ENCODE measurements around the gene STAC.

GRCh38 chr3:36364260-36364659 lies 16.0 kb upstream of the STAC start:
- no peak for TF ChIP-seq ISL1 (CRISPR knock-in tag; IDR thresholded peaks at IDR 0.05)
- TF ChIP-seq ZNF8 (CRISPR knock-in tag; IDR thresholded peaks at IDR 0.05) = no peak
- no peak for TF ChIP-seq CSRNP3 (CRISPR knock-in tag; IDR thresholded peaks at IDR 0.05)
- TF ChIP-seq TOX (CRISPR knock-in tag; IDR thresholded peaks at IDR 0.05; ENCODE audit: borderline replicate concordance) = no peak
- TF ChIP-seq PATZ1 (CRISPR knock-in tag; IDR thresholded peaks at IDR 0.05; ENCODE audit: borderline replicate concordance) = no peak
- TF ChIP-seq GLIS3 (CRISPR knock-in tag; IDR thresholded peaks at IDR 0.05) = no peak
- TF ChIP-seq ARNTL (CRISPR knock-in tag; IDR thresholded peaks at IDR 0.05; ENCODE audit: borderline replicate concordance, low read depth) = no peak
- no peak for TF ChIP-seq BACH2 (CRISPR knock-in tag; IDR thresholded peaks at IDR 0.05; ENCODE audit: borderline replicate concordance)
- TF ChIP-seq ESRRG (CRISPR knock-in tag; IDR thresholded peaks at IDR 0.05) = no peak
- no peak for TF ChIP-seq CREB5 (CRISPR knock-in tag; IDR thresholded peaks at IDR 0.05; ENCODE audit: low read depth)
- no peak for TF ChIP-seq ZFP30 (CRISPR knock-in tag; IDR thresholded peaks at IDR 0.05)
- no peak for TF ChIP-seq SNAI2 (CRISPR knock-in tag; IDR thresholded peaks at IDR 0.05)
- TF ChIP-seq CSDC2 (CRISPR knock-in tag; IDR thresholded peaks at IDR 0.05) = no peak
- TF ChIP-seq ZFP3 (CRISPR knock-in tag; IDR thresholded peaks at IDR 0.05) = no peak

Data from SK-N-SH treated with all-trans-retinoic acid at 6 μM for 48 hours (cell line).